ENCODE data around the gene VPS16.

VPS16 gene

GRCh38 chr20:2840138-2840966, at the start of gene VPS16, which contains the start of gene PCED1A:
Gene VPS16 (plus strand): TSS chr20:2840745. CDS start chr20:2840775, 30 bp downstream.
Gene PCED1A (minus strand): TSS chr20:2840655. CDS start chr20:2839912, 743 bp downstream.
- Histone ChIP-seq H3K9me3 (ENCODE audit: control insufficient read depth, low read length) (no peaks in the 10 kb centered on the region), H3K9ac (ENCODE audit: low read length) (peak within 1 kb of the TSS; percentile 86), H3K4me3 (ENCODE audit: low read length) (peak within 1 kb of the TSS; percentile 91), H3K27me3 (replicated peaks; ENCODE audit: control insufficient read depth, insufficient read depth, low read length) (no peaks in the 10 kb centered on the region), H3K36me3 (ENCODE audit: control insufficient read depth, insufficient read depth, low read length, severe bottlenecking) (peaks cover 21% of the 10 kb centered on the region), H3K4me1 (ENCODE audit: control insufficient read depth, insufficient read depth, low read length) (peaks cover 16% of the 10 kb centered on the region)
- peak; percentile 91 for DNase-seq (ENCODE audit: low read depth)

- Histone ChIP-seq H3K4me1 (ENCODE audit: control insufficient read depth, insufficient read depth, low read length) (no peaks in the 10 kb centered on the region), H3K27me3 (replicated peaks; ENCODE audit: control insufficient read depth, insufficient read depth, low read length) (peaks cover 8% of the 10 kb centered on the region), H3K9me3 (ENCODE audit: control insufficient read depth, low read length) (no peaks in the 10 kb centered on the region), H3K4me3 (ENCODE audit: low read length) (no peak overlapping the region), H3K36me3 (ENCODE audit: control insufficient read depth, insufficient read depth, low read length, severe bottlenecking) (no peaks in the 10 kb centered on the region), H3K9ac (ENCODE audit: low read length) (no peak overlapping the region)
- DNase-seq (ENCODE audit: low read depth) = no peak
Observed at GRCh38 chr20:2793471-2793870, 47.1 kb upstream of the VPS16 start.

GRCh38 chr20:2794202-2794748, 46.3 kb upstream of the VPS16 start:
- Histone ChIP-seq H3K9me3 (ENCODE audit: control insufficient read depth, low read length) (no peaks in the 10 kb centered on the region), H3K36me3 (ENCODE audit: control insufficient read depth, insufficient read depth, low read length, severe bottlenecking) (no peaks in the 10 kb centered on the region), H3K4me1 (ENCODE audit: control insufficient read depth, insufficient read depth, low read length) (peaks cover 8% of the 10 kb centered on the region), H3K9ac (ENCODE audit: low read length) (no peak overlapping the region), H3K4me3 (ENCODE audit: low read length) (no peak overlapping the region), H3K27me3 (replicated peaks; ENCODE audit: control insufficient read depth, insufficient read depth, low read length) (peaks cover 8% of the 10 kb centered on the region)
- no peak for DNase-seq (ENCODE audit: low read depth)

- no peak for DNase-seq (ENCODE audit: low read depth)
- Histone ChIP-seq H3K27me3 (replicated peaks; ENCODE audit: control insufficient read depth, insufficient read depth, low read length) (peaks cover 8% of the 10 kb centered on the region), H3K9ac (ENCODE audit: low read length) (no peak overlapping the region), H3K36me3 (ENCODE audit: control insufficient read depth, insufficient read depth, low read length, severe bottlenecking) (no peaks in the 10 kb centered on the region), H3K9me3 (ENCODE audit: control insufficient read depth, low read length) (no peaks in the 10 kb centered on the region), H3K4me1 (ENCODE audit: control insufficient read depth, insufficient read depth, low read length) (peaks cover 11% of the 10 kb centered on the region), H3K4me3 (ENCODE audit: low read length) (no peak overlapping the region)
Observed at GRCh38 chr20:2794866-2795447, 45.6 kb upstream of the VPS16 start.

- Histone ChIP-seq H3K9ac (ENCODE audit: low read length) (no peak overlapping the region), H3K4me1 (ENCODE audit: control insufficient read depth, insufficient read depth, low read length) (peaks cover 14% of the 10 kb centered on the region), H3K27me3 (replicated peaks; ENCODE audit: control insufficient read depth, insufficient read depth, low read length) (peaks cover 8% of the 10 kb centered on the region), H3K9me3 (ENCODE audit: control insufficient read depth, low read length) (no peaks in the 10 kb centered on the region), H3K36me3 (ENCODE audit: control insufficient read depth, insufficient read depth, low read length, severe bottlenecking) (no peaks in the 10 kb centered on the region), H3K4me3 (ENCODE audit: low read length) (no peak overlapping the region)
- DNase-seq (ENCODE audit: low read depth) = no peak
Observed at GRCh38 chr20:2795451-2795850, 45.1 kb upstream of the VPS16 start.

GRCh38 chr20:2796011-2796660, 44.4 kb upstream of the VPS16 start:
- Histone ChIP-seq H3K9me3 (ENCODE audit: control insufficient read depth, low read length) (no peaks in the 10 kb centered on the region), H3K36me3 (ENCODE audit: control insufficient read depth, insufficient read depth, low read length, severe bottlenecking) (no peaks in the 10 kb centered on the region), H3K4me1 (ENCODE audit: control insufficient read depth, insufficient read depth, low read length) (peaks cover 19% of the 10 kb centered on the region), H3K27me3 (replicated peaks; ENCODE audit: control insufficient read depth, insufficient read depth, low read length) (peaks cover 13% of the 10 kb centered on the region), H3K4me3 (ENCODE audit: low read length) (no peak overlapping the region), H3K9ac (ENCODE audit: low read length) (no peak overlapping the region)
- DNase-seq (ENCODE audit: low read depth) = no peak

GRCh38 chr20:2797136-2797983, 43.2 kb upstream of the VPS16 start:
- no peak for DNase-seq (ENCODE audit: low read depth)
- Histone ChIP-seq H3K9ac (ENCODE audit: low read length) (no peak overlapping the region), H3K9me3 (ENCODE audit: control insufficient read depth, low read length) (no peaks in the 10 kb centered on the region)

GRCh38 chr20:2798095-2798805, 42.3 kb upstream of the VPS16 start:
- DNase-seq (ENCODE audit: low read depth) = no peak
- no peak overlapping the region for H3K9ac ChIP-seq (ENCODE audit: low read length)
- no peaks in the 10 kb centered on the region for H3K36me3 ChIP-seq (ENCODE audit: control insufficient read depth, insufficient read depth, low read length, severe bottlenecking)
- peaks cover 20% of the 10 kb centered on the region for H3K4me1 ChIP-seq (ENCODE audit: control insufficient read depth, insufficient read depth, low read length)
- H3K4me3 ChIP-seq (ENCODE audit: low read length) = no peak overlapping the region
- no peaks in the 10 kb centered on the region for H3K9me3 ChIP-seq (ENCODE audit: control insufficient read depth, low read length)
- H3K27me3 ChIP-seq (replicated peaks; ENCODE audit: control insufficient read depth, insufficient read depth, low read length) = peaks cover 20% of the 10 kb centered on the region

More at GRCh38 chr20:2797136-2797983, 43.2 kb upstream of the VPS16 start:
- H3K27me3 ChIP-seq (replicated peaks; ENCODE audit: control insufficient read depth, insufficient read depth, low read length) = peaks cover 19% of the 10 kb centered on the region
- H3K4me3 ChIP-seq (ENCODE audit: low read length) = no peak overlapping the region
- H3K36me3 ChIP-seq (ENCODE audit: control insufficient read depth, insufficient read depth, low read length, severe bottlenecking) = no peaks in the 10 kb centered on the region
- peaks cover 20% of the 10 kb centered on the region for H3K4me1 ChIP-seq (ENCODE audit: control insufficient read depth, insufficient read depth, low read length)

- Histone ChIP-seq H3K4me1 (ENCODE audit: control insufficient read depth, insufficient read depth, low read length) (peaks cover 20% of the 10 kb centered on the region), H3K9ac (ENCODE audit: low read length) (peak overlapping the region; percentile 82), H3K27me3 (replicated peaks; ENCODE audit: control insufficient read depth, insufficient read depth, low read length) (peaks cover 20% of the 10 kb centered on the region), H3K9me3 (ENCODE audit: control insufficient read depth, low read length) (no peaks in the 10 kb centered on the region), H3K36me3 (ENCODE audit: control insufficient read depth, insufficient read depth, low read length, severe bottlenecking) (no peaks in the 10 kb centered on the region), H3K4me3 (ENCODE audit: low read length) (peak overlapping the region; percentile 78)
- no peak for DNase-seq (ENCODE audit: low read depth)
Observed at GRCh38 chr20:2798814-2799213, 41.7 kb upstream of the VPS16 start.

GRCh38 chr20:2799271-2799670, 41.3 kb upstream of the VPS16 start:
- Histone ChIP-seq H3K36me3 (ENCODE audit: control insufficient read depth, insufficient read depth, low read length, severe bottlenecking) (no peaks in the 10 kb centered on the region), H3K4me1 (ENCODE audit: control insufficient read depth, insufficient read depth, low read length) (peaks cover 20% of the 10 kb centered on the region), H3K9ac (ENCODE audit: low read length) (peak overlapping the region; percentile 82), H3K9me3 (ENCODE audit: control insufficient read depth, low read length) (no peaks in the 10 kb centered on the region), H3K4me3 (ENCODE audit: low read length) (peak overlapping the region; percentile 78), H3K27me3 (replicated peaks; ENCODE audit: control insufficient read depth, insufficient read depth, low read length) (peaks cover 25% of the 10 kb centered on the region)
- no peak for DNase-seq (ENCODE audit: low read depth)
